Cerebellar cortex (tissue), 1 donor: ENCODE results near the gene GRIK1.
A peak's percentile ranks its signal among the peaks of the same experiment; 100 is the strongest.

Experiments used
- DNase-seq: peaks from one replicate; pipeline ENCODE4 v3.0.0-alpha.2; 2015; ENCODE audit warnings: low spot score

GRIK1 gene

DNA sequence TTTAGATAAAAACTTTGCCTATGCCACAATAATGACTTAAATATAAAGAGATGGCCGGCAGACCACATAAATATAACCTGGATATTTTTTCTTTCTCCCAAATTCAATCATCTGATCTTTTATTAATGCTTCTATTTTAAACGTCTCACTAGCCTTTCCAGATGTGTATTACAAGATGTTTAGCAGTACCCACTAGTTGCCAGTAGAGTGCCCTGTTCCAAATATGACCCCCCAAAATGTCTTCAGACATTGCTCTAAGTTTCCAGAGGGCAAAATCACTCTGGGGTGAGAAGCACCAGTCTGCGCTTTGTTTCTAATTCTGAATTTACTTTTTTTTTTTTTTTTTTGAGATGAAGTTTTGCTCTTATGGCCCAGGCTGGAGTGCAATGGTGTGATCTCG, 268.1 kb downstream of the GRIK1 start:
- no peak for DNase-seq

GRCh38 chr21:29670228-29670627, 269.6 kb downstream of the GRIK1 start:
- DNase-seq = no peak

DNA sequence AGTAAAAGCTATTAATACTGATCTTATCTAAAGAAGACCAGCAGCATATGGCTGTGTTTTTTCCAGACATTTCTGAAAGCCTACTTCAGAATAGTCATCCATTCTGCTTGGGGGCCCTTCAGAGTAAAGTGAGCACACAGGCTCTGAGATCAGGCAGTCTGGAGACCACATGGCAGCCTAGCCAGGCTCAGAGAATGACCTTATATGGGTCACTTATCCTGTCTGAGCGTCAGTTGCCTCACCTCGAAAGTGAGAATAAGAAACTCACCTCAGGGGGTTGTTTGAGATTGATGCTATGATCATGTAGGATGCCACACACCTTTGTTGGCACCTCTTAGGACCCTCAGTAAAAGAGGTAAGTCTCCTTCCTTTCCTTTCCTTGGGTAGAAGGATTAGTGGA, 270.4 kb downstream of the GRIK1 start:
- DNase-seq = no peak

DNA sequence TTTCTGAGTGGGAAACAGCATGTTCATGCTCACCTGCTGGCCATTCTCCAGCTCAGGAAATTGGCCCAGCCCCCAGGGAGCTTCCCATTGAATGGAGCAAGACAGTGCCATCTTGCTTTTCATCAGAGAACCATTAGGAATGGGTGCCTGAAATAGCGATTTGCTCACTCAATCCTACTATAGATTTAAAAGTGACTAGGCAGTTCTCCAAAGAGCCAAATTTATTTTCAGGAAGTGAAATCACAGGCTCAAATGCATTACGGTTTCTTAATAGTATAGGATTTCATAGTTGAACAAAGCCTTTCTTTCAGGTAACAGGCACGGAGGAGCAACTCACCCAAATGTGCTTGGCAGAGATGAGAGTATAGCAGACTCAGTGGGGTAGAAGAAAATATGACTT, 272.1 kb downstream of the GRIK1 start:
- peak; percentile 16 for DNase-seq

- no peak for DNase-seq
Observed at GRCh38 chr21:29664615-29665014, 275.2 kb downstream of the GRIK1 start.

GRCh38 chr21:29661672-29662442, 277.9 kb downstream of the GRIK1 start:
- no peak for DNase-seq

- DNase-seq = no peak
Observed at GRCh38 chr21:29660047-29660720, 279.6 kb downstream of the GRIK1 start.

DNA sequence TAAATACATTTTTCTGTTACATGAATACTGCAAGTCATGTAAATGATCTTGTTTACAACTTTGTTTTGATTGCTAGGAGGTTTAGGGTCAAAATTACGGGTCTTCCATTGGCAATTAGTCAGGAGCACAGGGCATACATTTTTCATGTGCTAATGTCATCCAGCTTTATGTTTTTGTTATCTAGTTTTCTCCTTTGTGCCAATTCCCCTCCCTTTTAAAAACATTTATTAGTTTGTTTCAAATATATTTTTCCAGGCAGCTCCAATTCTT, 280.9 kb downstream of the GRIK1 start:
- no peak for DNase-seq

- no peak for DNase-seq
Observed at GRCh38 chr21:29658177-29658933, 281.4 kb downstream of the GRIK1 start.

- no peak for DNase-seq
Observed at GRCh38 chr21:29657240-29657989, 282.4 kb downstream of the GRIK1 start.

GRCh38 chr21:29656504-29657239, 283.1 kb downstream of the GRIK1 start:
- no peak for DNase-seq

GRCh38 chr21:29655577-29655976, 284.2 kb downstream of the GRIK1 start:
- DNase-seq = no peak

DNA sequence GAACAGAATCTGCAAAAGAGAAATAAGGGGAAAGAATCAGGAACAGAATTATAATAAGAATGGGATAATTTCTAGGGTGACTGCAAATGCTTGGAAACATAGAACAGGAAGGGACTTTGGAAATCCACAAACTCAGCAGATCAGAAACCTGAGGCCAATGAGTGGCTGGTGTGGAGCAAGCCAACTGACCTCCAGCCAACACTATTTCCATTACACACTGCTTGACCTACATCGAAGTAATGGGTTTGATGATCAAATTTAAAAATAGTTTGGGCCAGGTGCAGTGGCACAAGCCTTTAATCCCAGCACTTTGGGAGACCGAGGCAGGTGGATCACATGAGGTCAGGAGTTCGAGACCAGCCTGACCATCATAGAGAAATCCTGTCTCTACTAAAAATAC, 284.9 kb downstream of the GRIK1 start:
- DNase-seq = peak; percentile 26

DNA sequence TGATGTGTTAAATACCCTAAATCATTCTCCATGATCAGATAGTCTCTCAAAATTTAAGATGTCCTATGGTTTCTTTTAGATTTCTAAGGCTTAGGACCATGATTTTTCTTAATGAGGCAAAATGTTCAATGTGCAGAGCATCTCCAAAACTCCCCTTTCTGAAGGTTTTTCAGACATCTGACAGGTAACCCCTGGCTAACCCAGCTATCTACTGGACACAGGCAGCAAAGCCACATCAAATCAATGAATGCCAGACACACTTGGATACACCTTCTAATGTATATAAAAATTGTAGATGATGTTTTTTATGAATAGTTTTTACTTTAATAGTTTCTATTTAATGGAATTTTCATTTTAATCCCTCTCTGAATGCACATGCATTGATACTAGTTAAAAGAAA, 285.6 kb downstream of the GRIK1 start:
- DNase-seq = no peak

DNA sequence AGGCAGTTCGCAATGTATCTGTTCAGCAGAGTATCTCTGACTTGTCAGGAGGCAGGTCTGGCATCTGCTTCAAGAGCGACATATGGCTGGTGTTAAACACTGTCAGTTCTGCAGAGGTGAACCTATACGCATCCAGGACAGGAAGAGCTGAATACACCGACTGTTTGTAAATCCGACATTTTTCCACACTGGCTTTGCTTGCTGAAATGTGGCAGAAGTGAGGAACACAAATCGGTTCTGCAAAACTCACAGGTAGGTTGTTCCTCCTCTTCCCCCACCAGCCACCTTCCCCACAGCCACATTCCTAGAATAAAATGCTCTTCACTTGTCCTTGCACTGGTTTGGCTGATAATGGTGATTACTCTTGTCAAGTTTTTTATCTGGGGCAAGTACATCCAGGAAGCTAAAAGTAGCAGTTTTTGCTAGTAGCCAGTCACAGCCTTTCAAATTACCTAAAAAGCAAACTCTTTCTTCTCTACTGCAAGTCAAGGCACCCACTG, 289.2 kb downstream of the GRIK1 start:
- DNase-seq = peak; percentile 57

GRCh38 chr21:29649406-29649814, 290.4 kb downstream of the GRIK1 start:
- DNase-seq = no peak

DNA sequence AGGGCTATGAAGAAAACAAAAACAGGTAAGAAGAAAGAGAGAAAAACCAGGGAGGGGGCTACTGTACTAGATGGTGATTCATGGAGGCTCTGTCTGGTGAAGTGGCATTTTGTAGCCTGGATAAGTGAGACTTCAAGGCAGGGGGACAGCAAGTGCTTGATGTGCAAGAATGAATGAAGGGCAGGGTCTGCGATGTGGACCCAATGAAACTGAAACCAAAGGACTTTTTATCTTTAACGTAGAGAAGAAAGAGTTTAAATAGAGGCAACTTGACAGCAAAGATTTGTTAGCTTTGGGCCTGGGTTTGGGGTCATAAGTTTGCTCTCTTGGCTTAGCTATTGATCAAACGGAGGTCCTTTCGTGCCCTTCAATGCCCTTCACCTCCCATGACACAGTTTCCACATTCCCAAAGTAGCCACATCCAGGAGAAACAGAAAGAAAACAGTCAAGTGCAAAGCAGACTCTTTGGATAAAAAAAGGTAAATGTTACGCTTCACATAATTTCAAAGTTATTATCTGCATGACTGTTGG, 291.0 kb downstream of the GRIK1 start:
- no peak for DNase-seq

DNA sequence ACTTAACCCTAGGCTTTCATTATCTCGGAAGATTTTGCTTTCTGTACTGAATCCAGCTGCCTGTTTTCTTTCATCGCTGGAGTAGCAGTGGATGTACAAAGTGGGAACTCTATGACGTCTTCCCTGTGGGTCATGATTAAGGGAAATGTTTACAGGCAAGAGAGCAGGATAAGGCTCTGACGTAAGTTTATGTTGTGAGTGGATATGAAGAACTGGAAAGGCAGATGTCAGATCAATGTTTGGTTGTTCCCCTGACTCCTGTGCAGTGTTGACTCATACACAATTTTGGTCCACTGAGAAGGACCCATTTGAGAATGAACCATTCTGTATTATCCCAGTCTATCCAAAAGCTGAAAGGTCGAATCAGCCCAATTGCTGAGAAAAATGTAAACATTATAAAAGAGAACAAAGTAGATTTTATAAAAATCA, 292.4 kb downstream of the GRIK1 start:
- DNase-seq = no peak

- DNase-seq = no peak
Observed at GRCh38 chr21:29645666-29646553, 293.9 kb downstream of the GRIK1 start.

DNA sequence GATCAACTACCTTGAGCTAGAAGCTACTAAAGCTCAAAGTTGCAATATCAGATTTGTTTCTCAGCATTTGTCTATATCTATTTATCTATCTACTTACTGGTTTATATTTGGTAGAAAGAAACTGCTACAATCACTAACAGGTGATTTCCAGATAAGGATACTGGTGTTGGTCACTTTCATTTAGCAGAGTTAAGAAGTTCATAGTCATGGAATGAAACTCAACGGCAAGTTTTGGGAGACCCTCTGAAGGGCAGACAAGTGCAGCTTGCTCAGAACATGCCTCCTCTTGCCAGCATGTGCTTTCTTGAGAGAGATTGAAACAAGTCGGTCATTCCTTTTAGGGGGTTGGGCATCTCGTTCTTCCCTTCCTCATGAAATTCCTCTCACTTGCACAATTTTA, 296.5 kb downstream of the GRIK1 start:
- no peak for DNase-seq
